NOMO-1 (cell line): ENCODE measurements around the gene PRKCA.
A peak's percentile ranks its signal among the peaks of the same experiment; 100 is the strongest.
"Not testable (repeated sequence)": the region's sequence is repeated elsewhere in the genome, so short reads cannot be mapped to it uniquely, and the experiment has no call there.

Experiments
- DNase-seq, 2 experiments: peaks; one replicate each; lab custom pipeline; 2025; ENCODE audit not compliant: unreplicated experiment in 2 of 2; lab: John Stamatoyannopoulos, UW

PRKCA gene

GRCh38 chr17:66583112-66583748 is 280.8 kb downstream of the PRKCA start:
- no peak for DNase-seq

DNA sequence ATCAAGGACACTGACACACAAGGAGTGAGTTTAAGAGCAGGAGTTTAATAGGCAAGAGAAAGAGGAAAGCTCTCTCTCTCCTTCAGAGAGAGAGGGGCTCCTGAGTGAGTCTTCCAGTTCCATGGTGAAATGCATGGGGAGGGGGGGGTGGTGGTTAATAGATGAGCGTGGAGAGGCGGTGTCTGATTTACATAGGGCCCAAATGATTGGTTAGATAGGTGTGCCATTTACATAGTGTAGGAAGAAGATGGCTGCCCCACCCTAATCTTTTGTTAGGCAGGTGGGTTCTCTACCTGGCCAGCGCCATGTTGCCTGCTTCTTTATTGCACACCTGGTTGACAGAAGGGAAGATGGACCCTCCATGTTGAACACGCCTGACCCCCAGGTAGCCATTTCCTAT is 282.5 kb downstream of the PRKCA start:
- DNase-seq: no peak

DNA sequence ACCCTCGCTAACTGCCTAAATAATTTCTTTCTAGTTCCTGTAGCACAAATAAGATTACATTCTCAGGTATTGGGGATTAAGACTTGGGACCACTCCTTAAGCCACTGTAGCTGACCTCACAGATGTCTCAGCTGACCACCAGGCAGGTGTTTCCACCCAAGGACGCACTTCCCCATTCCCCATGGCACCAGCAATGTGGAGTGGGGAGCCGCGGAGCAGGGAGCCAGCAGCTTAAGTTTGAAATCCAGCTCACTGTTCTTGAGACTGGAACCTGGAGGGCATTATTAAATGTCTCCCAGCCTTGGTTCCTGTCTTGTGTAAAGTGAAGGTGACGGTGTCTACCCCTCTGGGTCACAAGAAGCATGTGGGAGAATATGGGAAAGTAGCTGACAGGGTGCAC is 283.1 kb downstream of the PRKCA start:
- DNase-seq: no peak

GRCh38 chr17:66589892-66590291 is 287.5 kb downstream of the PRKCA start:
- DNase-seq: no peak

GRCh38 chr17:66593116-66593515 is 290.7 kb downstream of the PRKCA start:
- no peak for DNase-seq

DNA sequence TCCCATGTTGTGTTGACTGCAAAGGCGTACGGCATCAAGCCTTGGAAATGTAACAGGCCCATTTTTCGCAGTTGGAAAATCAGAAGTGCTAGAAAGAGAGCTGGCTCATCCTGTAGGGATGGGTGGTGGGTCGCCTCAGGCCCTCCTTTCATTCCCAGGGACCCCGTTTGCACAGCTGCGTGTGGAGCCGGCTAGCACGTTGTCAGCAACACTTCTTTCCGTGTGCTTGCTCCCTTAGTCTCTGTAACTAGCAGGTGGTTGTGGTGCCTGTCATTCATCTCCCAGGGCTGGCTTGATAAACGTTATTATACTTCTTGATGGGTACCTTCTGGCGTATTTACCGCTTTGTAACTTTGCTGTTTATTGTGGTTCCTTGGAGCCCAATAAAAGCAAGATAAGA is 293.5 kb downstream of the PRKCA start:
- DNase-seq: no peak

- no peak for DNase-seq
Observed at GRCh38 chr17:66602659-66603384, 300.4 kb downstream of the PRKCA start.

DNA sequence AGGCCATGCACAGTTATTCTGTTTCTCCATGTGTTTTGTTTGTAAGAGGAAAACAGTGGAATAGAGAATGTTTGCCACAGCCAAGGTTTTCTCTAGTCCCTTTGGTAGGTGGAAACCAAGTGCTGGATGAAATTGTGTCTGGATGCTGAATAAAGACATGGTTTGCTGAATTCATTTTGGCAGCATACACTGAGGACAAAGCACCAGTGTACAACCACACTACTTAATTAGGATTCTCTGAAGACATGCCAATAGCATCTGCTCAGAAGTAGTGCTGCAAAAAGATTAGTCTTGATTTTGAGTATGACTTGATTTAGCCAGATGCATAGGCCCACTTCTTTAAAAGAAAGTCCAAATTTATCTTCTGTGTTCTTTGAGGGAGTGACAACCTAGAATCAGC is 302.0 kb downstream of the PRKCA start:
- DNase-seq: no peak

- no peak for DNase-seq
Observed at GRCh38 chr17:66605541-66605940, 303.1 kb downstream of the PRKCA start.

GRCh38 chr17:66610361-66611133 is 308.1 kb downstream of the PRKCA start:
- peak in 1 of 2 experiments; percentile 9 for DNase-seq

- no peak for DNase-seq
Observed at GRCh38 chr17:66611397-66611796, 309.0 kb downstream of the PRKCA start.

DNA sequence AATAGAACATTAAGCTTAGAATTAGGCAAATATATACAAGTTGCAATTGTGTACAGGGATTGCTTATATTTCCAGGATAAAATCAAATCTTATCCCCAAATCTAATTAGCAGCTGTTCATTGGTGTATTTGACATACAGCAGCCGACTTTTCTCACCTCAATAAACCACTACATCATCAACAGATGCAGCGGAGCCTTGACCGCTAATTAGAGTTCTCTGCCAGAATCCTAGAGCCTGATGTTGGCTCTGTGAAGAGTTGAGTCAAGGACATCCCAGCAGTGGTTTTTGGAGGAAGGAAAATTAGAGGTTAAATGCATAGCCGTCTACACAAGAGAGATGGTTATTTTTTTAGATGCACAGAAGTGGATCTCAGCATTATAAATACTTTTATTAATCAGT is 310.6 kb downstream of the PRKCA start:
- no peak for DNase-seq

DNA sequence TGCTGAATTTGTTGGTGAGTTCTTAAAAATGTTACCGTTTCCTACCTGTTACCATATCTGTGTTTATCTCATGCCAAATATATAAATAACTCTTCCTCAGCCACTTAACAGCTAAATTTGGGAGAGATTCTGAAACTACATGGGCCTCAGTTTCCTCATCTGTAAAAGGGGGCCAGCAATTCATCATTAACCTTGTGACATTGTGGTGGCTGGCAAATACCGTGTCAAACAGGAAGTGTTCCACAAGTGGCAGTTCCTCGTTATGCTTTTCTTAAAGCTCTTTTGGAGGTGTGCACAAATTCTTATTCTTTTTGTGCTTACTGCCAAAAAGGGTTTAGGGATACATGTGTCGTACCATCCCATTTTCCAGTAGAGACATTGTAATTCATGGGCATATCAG is 312.1 kb downstream of the PRKCA start:
- peak; percentile 12 to 30 for DNase-seq

GRCh38 chr17:66619206-66619605 is 316.8 kb downstream of the PRKCA start:
- no peak for DNase-seq

GRCh38 chr17:66620528-66620927 is 318.1 kb downstream of the PRKCA start:
- DNase-seq: no peak

DNA sequence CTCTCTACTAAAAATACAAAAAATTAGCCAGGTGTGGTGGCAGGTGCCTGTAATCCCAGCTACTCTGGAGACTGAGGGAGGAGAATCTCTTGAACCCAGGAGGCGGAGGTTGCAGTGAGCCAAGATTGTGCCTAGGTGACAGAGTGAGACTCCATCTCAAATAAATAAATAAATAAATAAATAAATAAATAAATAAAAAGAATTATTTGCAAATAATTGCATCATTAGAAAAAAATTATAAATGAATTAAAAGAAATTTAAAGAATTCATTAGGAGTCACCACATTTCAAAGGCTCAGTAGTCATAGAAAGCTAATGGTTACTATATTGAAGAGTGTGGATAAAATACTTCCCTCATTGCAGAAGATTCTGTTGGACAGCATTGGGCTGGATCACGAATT is 322.2 kb downstream of the PRKCA start:
- DNase-seq: not testable (repeated sequence)

DNA sequence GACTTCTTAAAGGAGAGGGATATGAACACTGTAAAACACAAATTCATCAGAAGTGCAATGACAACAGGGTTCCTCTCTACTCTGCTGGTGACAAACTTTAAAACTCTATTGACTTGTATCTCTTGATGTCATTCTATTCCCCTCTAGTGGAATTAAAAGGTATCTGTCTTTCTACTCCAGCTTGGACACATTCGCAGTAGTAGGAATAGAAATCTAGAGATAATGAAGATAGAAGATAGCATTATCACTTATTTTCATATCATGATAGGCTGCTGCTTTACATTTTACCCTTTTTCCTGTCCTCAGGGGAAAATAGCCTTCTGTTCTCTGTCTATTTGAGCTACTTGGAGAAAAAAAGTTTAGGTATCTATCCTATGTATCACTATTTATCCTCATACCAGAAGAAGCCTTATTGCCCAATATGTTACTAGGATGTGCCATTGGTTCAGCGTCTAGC is 322.9 kb downstream of the PRKCA start:
- DNase-seq: peak in 1 of 2 experiments; percentile 19

GRCh38 chr17:66627985-66628384 is 325.6 kb downstream of the PRKCA start:
- DNase-seq: no peak

- DNase-seq: no peak
Observed at GRCh38 chr17:66629762-66630161, 327.3 kb downstream of the PRKCA start.

DNA sequence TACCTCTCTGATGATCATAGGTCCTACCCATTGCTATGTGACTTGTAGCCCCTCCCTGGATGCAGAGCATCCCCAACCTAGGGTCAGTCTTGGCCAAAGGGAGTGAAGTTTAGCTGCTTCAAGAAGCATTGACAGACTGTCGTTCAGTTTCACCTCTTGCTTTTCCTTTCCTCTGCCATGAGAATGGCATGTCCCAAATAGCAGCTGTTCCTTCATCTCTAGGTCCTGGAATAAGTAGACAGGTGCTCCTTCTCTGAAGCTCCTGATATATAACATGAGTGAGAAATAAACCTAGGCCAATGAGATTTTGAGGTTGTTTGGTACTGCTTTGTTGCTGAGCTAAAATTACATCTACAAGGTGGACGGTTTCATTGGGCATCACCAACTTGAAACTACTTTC is 328.0 kb downstream of the PRKCA start:
- DNase-seq: no peak

DNA sequence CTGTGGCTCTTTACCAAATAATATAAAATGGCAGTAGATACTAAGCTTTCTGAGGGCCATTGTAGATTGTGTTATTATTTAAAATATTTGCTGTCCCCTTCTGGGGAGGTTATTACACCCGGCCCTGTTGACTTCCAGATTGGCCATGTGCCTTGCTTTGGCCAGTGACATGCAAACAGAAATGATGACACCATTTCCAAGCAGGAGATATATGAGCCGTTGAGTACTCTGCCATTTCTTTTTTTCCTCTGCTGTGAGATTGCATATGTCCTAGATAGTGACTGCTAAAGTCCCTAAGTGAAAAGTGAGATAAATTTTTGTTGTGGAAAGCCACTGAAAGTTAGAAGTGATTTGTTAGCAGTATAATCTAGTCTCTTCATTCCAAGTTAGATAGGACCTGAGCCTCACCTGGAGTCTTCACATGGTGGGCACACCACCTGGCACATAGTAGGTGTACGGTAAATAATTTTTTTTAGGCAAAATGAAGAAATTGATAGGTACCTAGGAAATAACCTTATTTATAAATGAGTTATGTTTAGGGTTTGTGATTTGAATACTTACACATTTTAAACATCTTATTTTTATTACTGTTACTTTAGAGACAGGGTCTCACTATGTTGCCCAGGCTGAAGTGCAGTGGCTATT is 328.5 kb downstream of the PRKCA start:
- DNase-seq: no peak
